Activated CD4-positive, alpha-beta memory T cell treated with anti-CD3 and anti-CD28 coated beads for 36 hours (primary cell): ENCODE results near the gene CXorf65. TPM values are rescaled to one million over a fixed set of nuclear protein-coding genes. Genes with fewer than 3 reads are reported as not detected.

Experiments used
- CTCF ChIA-PET: fragments of 350-600 bp; sonication (Branson Sonifier 250); formaldehyde crosslinking; loops from one replicate; lab custom pipeline; 2021; ENCODE audit warnings: antibody characterized with exemption, inconsistent platforms; lab: Charles Lee
- POLR2A ChIA-PET: fragments of 350-600 bp; sonication (Branson Sonifier 250); formaldehyde crosslinking; loops from one replicate; lab custom pipeline; 2021; ENCODE audit warnings: antibody characterized with exemption; lab: Charles Lee
- DNase-seq: peaks from one replicate; pipeline ENCODE4 v3.0.0-alpha.2; 2020
- H3K27ac Mint-ChIP-seq: one replicate; pipeline ENCODE4 v1.8.0; 2021; ENCODE audit warnings: mixed read lengths
- H3K27me3 Mint-ChIP-seq: one replicate; pipeline ENCODE4 v1.8.0; 2021; ENCODE audit warnings: mixed read lengths
- H3K36me3 Mint-ChIP-seq: one replicate; pipeline ENCODE4 v1.8.0; 2021; ENCODE audit warnings: mixed read lengths
- H3K4me1 Mint-ChIP-seq: one replicate; pipeline ENCODE4 v1.8.0; 2021; ENCODE audit warnings: low read depth, mixed read lengths
- H3K4me3 Mint-ChIP-seq: one replicate; pipeline ENCODE4 v1.8.0; 2021; ENCODE audit warnings: mild to moderate bottlenecking, mixed read lengths
- H3K9me3 Mint-ChIP-seq: one replicate; pipeline ENCODE4 v1.8.0; 2021; ENCODE audit warnings: mixed read lengths
- intact Hi-C: fragments of 100-400 bp; cut with micrococcal nuclease; formaldehyde crosslinking; loops from one replicate; pipeline ENCODE4 v1.15.1; 2023
- total RNA-seq, 2 experiments: library from RNA; stranded (reverse); gene quantifications; one replicate each; pipeline ENCODE4 v1.2.3, GENCODE V29; 2021

The CXorf65 gene
- total RNA-seq, 2 experiments from 2014 or later: 12.0 to 12.6 TPM

GRCh38 chrX:71128166-71128833 lies 21.8 kb upstream of the CXorf65 start:
- POLR2A ChIA-PET: no interaction called here
- Mint-ChIP-seq H3K9me3 (no peaks in the 10 kb centered on the region), H3K27me3 (no peaks in the 10 kb centered on the region), H3K36me3 (peaks cover 34% of the 10 kb centered on the region), H3K27ac (peak overlapping the region; percentile 83), H3K4me1 (peaks cover 12% of the 10 kb centered on the region), H3K4me3 (no peak overlapping the region)
- intact Hi-C loops: no loop called here
- no peak for DNase-seq
- CTCF ChIA-PET: interaction anchor here (0.6 to 2.8 kb wide), 8 partner anchors 10 to 35 kb away, joined by 3 to 33 read pairs (median 4); partner anchors contain the start of gene MED12

- CTCF ChIA-PET: interaction anchor here (1.2 to 1.9 kb wide), 7 partner anchors 10 to 164 kb away, joined by 3 to 11 read pairs (median 5); partner anchors contain the start of genes CXorf65 and NONO
- intact Hi-C loops: loop anchor here (1.0 kb wide), 2 partner anchors 24 to 51 kb away; partner anchors contain the start of genes FOXO4 and SNX12
- POLR2A ChIA-PET: interaction anchor here (0.7 to 1.7 kb wide), 7 partner anchors 8 to 164 kb away, joined by 3 to 7 read pairs (median 5); partner anchors contain the start of genes NONO and SNX12
- peak overlapping the region; percentile 69 for H3K27ac Mint-ChIP-seq
- peak overlapping the region; percentile 75 for H3K4me3 Mint-ChIP-seq
- no peaks in the 10 kb centered on the region for H3K9me3 Mint-ChIP-seq
- no peak for DNase-seq
- H3K4me1 Mint-ChIP-seq: peaks cover 32% of the 10 kb centered on the region
- no peaks in the 10 kb centered on the region for H3K27me3 Mint-ChIP-seq
- H3K36me3 Mint-ChIP-seq: peaks cover 23% of the 10 kb centered on the region
Observed at GRCh38 chrX:71118985-71119535, 12.5 kb upstream of the CXorf65 start.

- intact Hi-C loops: loop anchor here (1.0 kb wide), 2 partner anchors 23 to 50 kb away; partner anchors contain the start of genes FOXO4 and SNX12
- peaks cover 21% of the 10 kb centered on the region for H3K36me3 Mint-ChIP-seq
- H3K4me1 Mint-ChIP-seq: peaks cover 38% of the 10 kb centered on the region
- H3K27ac Mint-ChIP-seq: peak within 1 kb of the TSS; percentile 89
- peak within 1 kb of the TSS; percentile 75 for H3K4me3 Mint-ChIP-seq
- ChIA-PET CTCF (interaction anchor here (0.8 to 1.9 kb wide), 8 partner anchors 11 to 165 kb away, joined by 3 to 11 read pairs (median 5); partner anchors contain the start of genes CXorf65 and NONO), POLR2A (interaction anchor here (0.7 to 1.7 kb wide), 11 partner anchors 8 to 165 kb away, joined by 3 to 7 read pairs (median 5); partner anchors contain the start of genes FOXO4, NONO and SNX12)
- no peaks in the 10 kb centered on the region for H3K9me3 Mint-ChIP-seq
- H3K27me3 Mint-ChIP-seq: no peaks in the 10 kb centered on the region
- peak; percentile 90 for DNase-seq
Observed at GRCh38 chrX:71118032-71118984, 11.8 kb upstream of the CXorf65 start, which contains the start of gene MED12. Gene MED12, plus strand, starts transcription at chrX:71118596. Its CDS starts 159 bp downstream, at chrX:71118755.

- DNase-seq: no peak
- Mint-ChIP-seq H3K4me1 (peaks cover 42% of the 10 kb centered on the region), H3K4me3 (no peak overlapping the region), H3K27ac (peak overlapping the region; percentile 23), H3K9me3 (no peaks in the 10 kb centered on the region), H3K27me3 (no peaks in the 10 kb centered on the region), H3K36me3 (peaks cover 15% of the 10 kb centered on the region)
- ChIA-PET POLR2A (interaction anchor here (1.0 to 1.7 kb wide), 5 partner anchors 14 to 166 kb away, joined by 3 to 7 read pairs (median 5); partner anchors contain the start of genes FOXO4 and NONO), CTCF (interaction anchor here (1.7 to 1.9 kb wide), 2 partner anchors 18 to 20 kb away, joined by 6 to 11 read pairs; no protein-coding TSS in a partner anchor)
- intact Hi-C loops: no loop called here
Observed at GRCh38 chrX:71117358-71117757, 10.8 kb upstream of the CXorf65 start.

GRCh38 chrX:71111921-71112431 lies 5.4 kb upstream of the CXorf65 start:
- no peaks in the 10 kb centered on the region for H3K9me3 Mint-ChIP-seq
- H3K4me3 Mint-ChIP-seq: peak overlapping the region; percentile 99
- ChIA-PET POLR2A (interaction anchor here (1.1 to 2.7 kb wide), 9 partner anchors 10 to 423 kb away, joined by 3 to 28 read pairs (median 8); partner anchors contain the start of genes NONO and SNX12), CTCF (interaction anchor here (1.1 to 1.8 kb wide), 4 partner anchors 9 to 17 kb away, joined by 3 to 12 read pairs (median 4); no protein-coding TSS in a partner anchor)
- intact Hi-C loops: loop anchor here (1.0 to 5.0 kb wide), 9 partner anchors 9 to 420 kb away; partner anchors contain the start of genes FOXO4, NONO, OGT and SNX12
- no peaks in the 10 kb centered on the region for H3K27me3 Mint-ChIP-seq
- DNase-seq: peak; percentile 34
- H3K27ac Mint-ChIP-seq: peak overlapping the region; percentile 98
- H3K36me3 Mint-ChIP-seq: peaks cover 44% of the 10 kb centered on the region
- H3K4me1 Mint-ChIP-seq: peaks cover 34% of the 10 kb centered on the region

GRCh38 chrX:71111141-71111843 lies 4.8 kb upstream of the CXorf65 start, which contains the start of gene IL2RG:
Gene IL2RG, minus strand, starts transcription at chrX:71111577. Its CDS starts 38 bp downstream, at chrX:71111539.
- Mint-ChIP-seq H3K9me3 (no peaks in the 10 kb centered on the region), H3K4me1 (peaks cover 38% of the 10 kb centered on the region), H3K27me3 (no peaks in the 10 kb centered on the region), H3K27ac (peak within 1 kb of the TSS; percentile 98), H3K4me3 (peak within 1 kb of the TSS; percentile 99), H3K36me3 (peaks cover 48% of the 10 kb centered on the region)
- POLR2A ChIA-PET: interaction anchor here (1.1 to 2.7 kb wide), 10 partner anchors 7 to 423 kb away, joined by 3 to 28 read pairs (median 6); partner anchors contain the start of genes NONO and SNX12
- DNase-seq: peak; percentile 85
- intact Hi-C loops: loop anchor here (1.0 to 5.0 kb wide), 9 partner anchors 8 to 421 kb away; partner anchors contain the start of genes FOXO4, NONO, OGT and SNX12
- CTCF ChIA-PET: interaction anchor here (0.8 to 1.8 kb wide), 5 partner anchors 8 to 17 kb away, joined by 3 to 12 read pairs (median 3); no protein-coding TSS in a partner anchor

- DNase-seq: no peak
- H3K27me3 Mint-ChIP-seq: no peaks in the 10 kb centered on the region
- peaks cover 57% of the 10 kb centered on the region for H3K36me3 Mint-ChIP-seq
- ChIA-PET POLR2A (no interaction called here), CTCF (interaction anchor here (1.1 kb wide), 1 partner anchor 10 kb away, joined by 4 read pairs; no protein-coding TSS in a partner anchor)
- H3K9me3 Mint-ChIP-seq: no peaks in the 10 kb centered on the region
- peak overlapping the region; percentile 99 for H3K4me3 Mint-ChIP-seq
- intact Hi-C loops: no loop called here
- H3K27ac Mint-ChIP-seq: peak overlapping the region; percentile 98
- peaks cover 52% of the 10 kb centered on the region for H3K4me1 Mint-ChIP-seq
Observed at GRCh38 chrX:71109051-71109450, 2.5 kb upstream of the CXorf65 start.

- H3K9me3 Mint-ChIP-seq: no peaks in the 10 kb centered on the region
- DNase-seq: peak; percentile 65
- H3K4me3 Mint-ChIP-seq: peak overlapping the region; percentile 99
- no peaks in the 10 kb centered on the region for H3K27me3 Mint-ChIP-seq
- POLR2A ChIA-PET: no interaction called here
- CTCF ChIA-PET: interaction anchor here (1.1 to 1.5 kb wide), 2 partner anchors 8 to 11 kb away, joined by 4 read pairs; partner anchors contain the start of gene MED12
- H3K36me3 Mint-ChIP-seq: peaks cover 57% of the 10 kb centered on the region
- H3K27ac Mint-ChIP-seq: peak overlapping the region; percentile 98
- peaks cover 58% of the 10 kb centered on the region for H3K4me1 Mint-ChIP-seq
- intact Hi-C loops: no loop called here
Observed at GRCh38 chrX:71107762-71108360, 1.3 kb upstream of the CXorf65 start.

- Mint-ChIP-seq H3K36me3 (peaks cover 57% of the 10 kb centered on the region), H3K27me3 (no peaks in the 10 kb centered on the region), H3K9me3 (no peaks in the 10 kb centered on the region), H3K4me1 (peaks cover 59% of the 10 kb centered on the region), H3K27ac (peak overlapping the region; percentile 98), H3K4me3 (peak overlapping the region; percentile 99)
- POLR2A ChIA-PET: no interaction called here
- CTCF ChIA-PET: interaction anchor here (1.5 kb wide), 1 partner anchor 12 kb away, joined by 4 read pairs; the partner anchor contains the start of gene MED12
- intact Hi-C loops: no loop called here
- no peak for DNase-seq
Observed at GRCh38 chrX:71107245-71107644, 705 bp upstream of the CXorf65 start.
